CD4-positive, alpha-beta T cell treated with Interleukin-17A for 4 hours (primary cell): ENCODE data around the gene GRIN2C.

Source experiments
- DNase-seq: peaks from one replicate; pipeline ENCODE4 v3.0.0-alpha.2; 2020; ENCODE audit warnings: mixed read lengths

The GRIN2C gene

DNA sequence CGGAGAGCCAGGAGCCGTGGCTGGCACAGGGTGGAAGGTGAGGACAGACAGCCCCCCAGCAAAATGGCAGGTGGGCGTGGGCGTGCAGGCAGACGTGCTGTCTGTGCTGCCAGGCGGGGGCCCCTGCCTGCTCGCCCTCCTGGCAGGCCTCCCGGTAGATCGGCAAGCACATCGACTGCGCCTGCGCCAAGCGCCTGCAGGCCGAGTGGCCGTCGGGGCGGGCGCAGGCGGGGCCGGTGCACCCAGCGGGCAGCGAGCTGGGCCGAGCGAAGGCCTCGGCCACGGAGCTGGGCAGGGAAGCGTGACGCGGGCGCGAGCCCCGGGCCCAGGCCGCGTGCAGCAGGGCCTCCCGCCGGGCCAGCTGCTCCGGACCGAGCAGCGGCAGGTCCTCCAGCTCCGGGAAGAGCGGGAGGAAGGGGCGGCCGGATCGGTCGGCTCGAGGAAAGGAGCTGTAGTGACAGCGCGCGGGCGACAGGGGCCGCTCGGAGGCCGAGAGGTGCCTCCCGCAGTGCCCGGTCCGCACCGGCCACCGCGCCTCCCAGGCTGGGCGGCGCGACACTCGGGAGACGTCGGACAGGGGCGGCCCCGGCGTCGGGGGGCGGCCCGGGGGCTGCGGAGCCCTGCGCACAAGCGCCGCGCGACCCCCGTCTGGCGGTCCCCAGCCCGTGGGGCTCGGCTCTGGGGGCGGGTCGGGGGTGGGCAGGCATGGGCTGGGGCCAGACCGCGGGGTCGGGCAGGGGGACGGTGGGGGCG, 16.9 kb downstream of the GRIN2C start:
- peak; percentile 34 for DNase-seq

DNA sequence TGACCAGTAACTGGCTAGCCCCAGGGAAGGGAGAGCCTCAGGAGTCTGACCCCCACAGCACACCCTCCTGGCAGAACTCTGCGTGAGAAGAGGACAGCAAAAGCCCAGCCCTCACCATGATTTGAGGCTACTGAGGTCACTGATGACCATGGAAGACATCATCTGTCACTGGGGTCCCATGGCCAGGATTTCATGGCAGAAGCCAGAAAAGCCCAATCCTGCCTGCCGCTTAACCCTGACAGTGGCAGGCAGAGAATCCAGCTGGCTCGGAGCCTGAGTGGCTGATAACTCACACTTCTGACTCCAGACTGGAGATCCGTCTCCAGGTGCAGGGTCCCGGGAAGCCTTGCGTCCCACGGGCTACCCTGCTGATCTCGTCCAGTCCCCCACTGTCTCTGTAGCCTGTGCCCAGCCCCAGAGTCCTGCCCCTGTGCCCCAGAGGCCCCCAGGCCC, 17.5 kb downstream of the GRIN2C start:
- DNase-seq, result no peak

GRCh38 chr17:74840989-74841666, 18.6 kb downstream of the GRIN2C start:
- no peak for DNase-seq

DNA sequence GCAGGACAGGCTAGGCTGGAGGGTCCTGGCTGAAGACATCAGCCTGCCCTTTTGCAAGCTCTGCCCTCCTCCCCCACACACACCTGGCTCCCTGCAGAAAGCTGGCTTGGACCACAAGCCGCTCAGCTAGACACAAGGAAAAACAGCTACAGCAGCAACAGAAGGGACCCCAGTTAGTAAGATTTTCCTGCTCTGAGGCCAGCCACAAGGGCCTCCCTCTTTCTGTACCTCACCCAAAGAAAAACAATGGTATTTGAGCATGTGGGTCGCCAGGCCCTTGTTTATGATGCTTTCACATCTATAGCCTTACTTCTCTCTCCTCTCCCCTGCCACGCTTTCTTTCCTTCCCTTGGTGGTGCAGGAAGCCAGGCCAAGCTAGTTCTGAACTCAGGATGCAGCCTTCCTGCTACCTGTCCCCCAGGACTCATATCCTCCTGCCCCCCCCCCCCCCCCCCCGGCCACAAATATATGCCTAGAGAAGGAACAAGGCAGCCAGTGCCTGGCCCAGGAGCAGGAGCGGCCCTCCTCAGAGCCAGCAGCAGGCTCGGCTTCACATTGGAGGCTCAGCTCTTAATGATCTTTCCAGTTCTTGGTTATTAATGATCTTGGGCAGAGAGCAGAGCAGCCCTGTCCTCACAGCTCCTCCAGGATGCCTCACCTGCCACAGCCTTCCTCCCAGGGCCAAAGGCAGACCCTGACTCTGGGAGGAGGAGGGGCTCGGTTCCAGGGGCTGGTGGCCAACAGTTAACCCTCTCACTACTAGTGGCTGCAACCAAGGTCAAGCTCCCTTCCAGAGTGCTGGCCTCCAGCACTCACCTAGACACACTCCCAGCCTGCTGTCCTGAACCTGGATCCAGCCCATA, 19.5 kb downstream of the GRIN2C start:
- no peak for DNase-seq

- DNase-seq, result no peak
Measured at GRCh38 chr17:74838274-74838673, 21.4 kb downstream of the GRIN2C start.

- DNase-seq, result no peak
Measured at GRCh38 chr17:74836691-74837467, 22.8 kb downstream of the GRIN2C start.

GRCh38 chr17:74836191-74836590, 23.5 kb downstream of the GRIN2C start:
- DNase-seq, result no peak

GRCh38 chr17:74833501-74834377, 25.9 kb downstream of the GRIN2C start:
- DNase-seq, result no peak

DNA sequence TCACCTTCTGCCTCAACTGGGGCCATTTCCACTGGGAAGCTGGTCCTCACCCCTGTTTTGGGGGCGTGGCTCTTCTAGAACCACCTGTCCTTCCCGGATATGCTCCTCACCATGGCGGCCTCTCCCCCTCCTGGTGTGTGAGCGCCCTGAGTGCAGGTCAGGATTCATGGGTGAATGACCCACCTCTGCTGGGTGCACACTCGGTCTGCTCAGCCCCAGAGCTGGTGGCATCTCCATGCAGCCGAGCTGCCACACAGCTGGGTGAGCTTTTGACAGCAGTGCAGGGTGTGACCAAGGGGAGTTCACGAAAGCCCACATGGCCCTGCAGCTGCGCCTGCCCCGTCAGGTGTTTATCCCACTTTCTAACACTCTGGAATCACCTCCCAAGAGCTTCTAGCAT, 27.3 kb downstream of the GRIN2C start:
- DNase-seq, result no peak

GRCh38 chr17:74831444-74832146, 28.1 kb downstream of the GRIN2C start:
- DNase-seq, result no peak

GRCh38 chr17:74830861-74831260, 28.8 kb downstream of the GRIN2C start:
- no peak for DNase-seq

DNA sequence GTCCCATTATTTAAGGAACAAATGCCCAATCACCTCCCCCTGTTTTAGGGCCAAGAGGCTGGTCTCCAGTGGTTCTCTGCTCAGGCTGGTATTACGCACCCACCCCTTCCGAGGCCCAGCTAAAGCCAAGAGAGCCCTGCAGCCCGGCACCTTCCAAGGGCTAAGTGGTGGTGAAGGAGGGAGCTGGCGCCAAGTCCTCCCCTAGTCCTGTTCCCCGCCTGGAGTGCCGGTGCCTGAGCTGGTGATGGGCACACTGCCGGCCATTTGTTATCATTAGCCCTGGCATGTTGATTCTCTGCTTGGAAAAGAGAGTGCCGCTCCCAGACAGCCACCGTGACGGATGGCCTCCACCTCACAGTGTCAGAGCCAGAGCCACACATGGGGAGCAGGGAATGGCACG, 31.9 kb downstream of the GRIN2C start:
- DNase-seq, result no peak

- no peak for DNase-seq
Measured at GRCh38 chr17:74825952-74826719, 33.5 kb downstream of the GRIN2C start.

- no peak for DNase-seq
Measured at GRCh38 chr17:74824961-74825627, 34.6 kb downstream of the GRIN2C start.

GRCh38 chr17:74822939-74823367, 36.7 kb downstream of the GRIN2C start:
- DNase-seq, result no peak

DNA sequence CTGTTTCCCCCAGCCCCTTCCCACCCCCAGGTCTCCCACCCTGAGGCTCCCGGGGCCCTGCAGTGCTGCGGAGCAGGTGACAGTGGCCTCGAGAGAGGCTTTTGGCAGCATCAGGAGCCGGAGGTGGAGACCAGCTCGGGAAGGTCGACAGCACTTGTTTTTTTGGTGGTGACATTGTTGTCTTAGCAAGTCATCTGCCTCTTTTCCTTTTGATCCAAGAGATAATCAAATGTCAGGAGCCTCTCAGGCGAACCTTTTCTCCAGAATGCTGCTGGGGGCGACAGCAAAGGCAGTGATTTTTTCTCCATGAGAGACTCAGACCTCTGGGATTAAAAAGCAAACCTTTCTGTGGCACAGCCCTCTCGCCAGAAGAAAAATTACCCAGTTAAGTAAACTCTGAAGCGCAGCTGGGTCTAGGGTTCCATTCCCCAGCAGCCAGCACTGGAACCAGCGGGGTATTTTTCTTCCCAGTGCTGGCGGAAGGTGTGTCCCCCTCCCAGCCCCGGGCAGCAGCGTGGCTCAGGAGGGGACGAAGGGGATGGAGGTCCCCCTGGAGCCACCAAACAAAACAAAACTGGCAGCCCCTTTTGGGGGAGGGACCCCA, 37.2 kb downstream of the GRIN2C start:
- no peak for DNase-seq

GRCh38 chr17:74821655-74822334, 37.9 kb downstream of the GRIN2C start:
- DNase-seq, result no peak

GRCh38 chr17:74819801-74820436, 39.8 kb downstream of the GRIN2C start:
- no peak for DNase-seq
